ENCODE results near the gene DIAPH2. TPM values are rescaled to one million over a fixed set of nuclear protein-coding genes. Genes with fewer than 3 reads are reported as not detected.

The DIAPH2 gene
- total and polyA plus RNA-seq, 2 experiments from 2014 or later: 16.2 to 56.6 TPM

DNA sequence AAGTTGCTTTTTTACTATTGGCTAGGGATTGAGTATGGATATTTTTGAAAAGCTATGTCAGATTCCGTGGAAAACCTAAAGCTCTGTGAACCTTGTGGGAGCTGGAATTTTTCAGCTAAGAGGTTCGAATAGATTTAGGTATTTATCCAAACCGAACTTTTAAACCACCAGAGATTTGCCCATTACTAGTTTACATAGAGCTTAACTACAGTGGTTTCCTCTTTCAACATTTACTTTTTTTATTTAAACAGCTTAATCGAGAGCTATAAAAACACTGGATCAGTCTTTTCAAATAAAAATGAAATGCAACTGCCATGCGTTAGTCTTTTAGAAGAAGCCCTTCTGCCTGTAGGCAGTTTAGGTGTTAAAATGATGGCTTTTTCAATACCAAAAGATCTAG is 576.0 kb downstream of the DIAPH2 start (continued):
- TF ChIP-seq, protein P1, sequence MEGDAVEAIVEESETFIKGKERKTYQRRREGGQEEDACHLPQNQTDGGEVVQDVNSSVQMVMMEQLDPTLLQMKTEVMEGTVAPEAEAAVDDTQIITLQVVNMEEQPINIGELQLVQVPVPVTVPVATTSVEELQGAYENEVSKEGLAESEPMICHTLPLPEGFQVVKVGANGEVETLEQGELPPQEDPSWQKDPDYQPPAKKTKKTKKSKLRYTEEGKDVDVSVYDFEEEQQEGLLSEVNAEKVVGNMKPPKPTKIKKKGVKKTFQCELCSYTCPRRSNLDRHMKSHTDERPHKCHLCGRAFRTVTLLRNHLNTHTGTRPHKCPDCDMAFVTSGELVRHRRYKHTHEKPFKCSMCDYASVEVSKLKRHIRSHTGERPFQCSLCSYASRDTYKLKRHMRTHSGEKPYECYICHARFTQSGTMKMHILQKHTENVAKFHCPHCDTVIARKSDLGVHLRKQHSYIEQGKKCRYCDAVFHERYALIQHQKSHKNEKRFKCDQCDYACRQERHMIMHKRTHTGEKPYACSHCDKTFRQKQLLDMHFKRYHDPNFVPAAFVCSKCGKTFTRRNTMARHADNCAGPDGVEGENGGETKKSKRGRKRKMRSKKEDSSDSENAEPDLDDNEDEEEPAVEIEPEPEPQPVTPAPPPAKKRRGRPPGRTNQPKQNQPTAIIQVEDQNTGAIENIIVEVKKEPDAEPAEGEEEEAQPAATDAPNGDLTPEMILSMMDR (conservative IDR thresholded peaks at IDR 0.05; ENCODE audit: low read depth in 2 of 2): no peak
- TF ChIP-seq EZH2phosphoT487 (IDR thresholded peaks at IDR 0.05; ENCODE audit: unreplicated experiment) (no peak), ETS1 (IDR thresholded peaks at IDR 0.05) (no peak), EZH2 (IDR thresholded peaks at IDR 0.05; ENCODE audit: low read depth, unreplicated experiment) (no peak)

- no peaks in the 10 kb centered on the region for H3K36me3 ChIP-seq (ENCODE audit: insufficient read depth)
- no peaks in the 10 kb centered on the region for H3K36me3 Mint-ChIP-seq (ENCODE audit: low read depth)
- no peak overlapping the region for H2AFZ ChIP-seq
- ATAC-seq (no peak), DNase-seq (ENCODE audit: low spot score) (no peak)
- H3K9me3 Mint-ChIP-seq: no peaks in the 10 kb centered on the region
- H3K27me3 Mint-ChIP-seq (ENCODE audit: insufficient read depth, low read depth, poor library complexity): peaks cover 2% of the 10 kb centered on the region
- peaks cover 20% of the 10 kb centered on the region; the same call in 2 of the 3 replicates for H3K4me1 Mint-ChIP-seq
- no peaks in the 10 kb centered on the region for H3K9me2 ChIP-seq (ENCODE audit: insufficient read depth)
- H3K4me1 ChIP-seq (ENCODE audit: insufficient read depth): peaks cover 17% of the 10 kb centered on the region
- no peaks in the 10 kb centered on the region for H4K20me1 ChIP-seq (replicated peaks; ENCODE audit: insufficient read depth)
- no peaks in the 10 kb centered on the region for H3K79me2 ChIP-seq (replicated peaks; ENCODE audit: insufficient read depth)
- H3K4me3 ChIP-seq: no peak overlapping the region
- H3K4me3 Mint-ChIP-seq: no peak overlapping the region
- H3K27me3 ChIP-seq (ENCODE audit: insufficient read depth): no peaks in the 10 kb centered on the region
- no peak overlapping the region for H3K4me2 ChIP-seq
- H3F3A ChIP-seq (replicated peaks; ENCODE audit: low read depth): no peaks in the 10 kb centered on the region
- no peak overlapping the region for H3K27ac Mint-ChIP-seq
- H3K27ac ChIP-seq (ENCODE audit: low read depth): no peak overlapping the region
- TF ChIP-seq NANOG (IDR thresholded peaks at IDR 0.05; ENCODE audit: borderline replicate concordance) (no peak), POLR2AphosphoS5 (IDR thresholded peaks at IDR 0.05; ENCODE audit: low read depth) (no peak), ZNF331 (CRISPR knock-in tag; IDR thresholded peaks at IDR 0.05; ENCODE audit: low read depth) (no peak), EZH2 (IDR thresholded peaks at IDR 0.05; ENCODE audit: low read depth, unreplicated experiment) (no peak), ZNF114 (CRISPR knock-in tag; IDR thresholded peaks at IDR 0.05) (no peak), CREB1 (CRISPR knock-in tag; IDR thresholded peaks at IDR 0.05; ENCODE audit: low read depth) (no peak), ETS1 (IDR thresholded peaks at IDR 0.05) (no peak), JUNB (IDR thresholded peaks at IDR 0.05; ENCODE audit: unreplicated experiment) (no peak), REST (IDR thresholded peaks at IDR 0.05; ENCODE audit: unreplicated experiment) (no peak)
These were observed 581.9 kb downstream of the DIAPH2 start for GRCh38 chrX:97266406-97267121.

Measured in GM23338 (cell line).